Calu3 (cell line): ENCODE measurements around the gene PPP1R27. TPM values are rescaled to one million over a fixed set of nuclear protein-coding genes. Genes with fewer than 3 reads are reported as not detected.

Source experiments
- BruUV-seq: library from RNA; stranded (reverse); fragments of 400-500 nt; replicated peaks from 2 replicates; lab custom pipeline; 2021; lab: Mats Ljungman, UMichigan
- CTCF ChIA-PET: fragments of 300-600 bp; sonication (Branson Sonifier 250); formaldehyde crosslinking; loops from one replicate; lab custom pipeline; 2022; ENCODE audit warnings: antibody characterized with exemption; lab: Charles Lee
- DNase-seq: peaks from one replicate; pipeline ENCODE4 v3.0.0; 2022
- H3K27ac Mint-ChIP-seq: one replicate; pipeline ENCODE4 v1.8.0; 2022; ENCODE audit warnings: mixed read lengths; ENCODE audit not compliant: unreplicated experiment
- H3K27me3 Mint-ChIP-seq: one replicate; pipeline ENCODE4 v1.8.0; 2022; ENCODE audit warnings: mixed read lengths; ENCODE audit not compliant: unreplicated experiment
- H3K36me3 Mint-ChIP-seq: one replicate; pipeline ENCODE4 v1.8.0; 2022; ENCODE audit warnings: mild to moderate bottlenecking, moderate library complexity, mixed read lengths; ENCODE audit not compliant: insufficient read depth, unreplicated experiment
- H3K4me1 Mint-ChIP-seq: one replicate; pipeline ENCODE4 v1.8.0; 2022; ENCODE audit warnings: mild to moderate bottlenecking, low read depth, mixed read lengths; ENCODE audit not compliant: unreplicated experiment
- H3K4me3 Mint-ChIP-seq: one replicate; pipeline ENCODE4 v1.8.0; 2022; ENCODE audit warnings: mild to moderate bottlenecking, low read depth, moderate library complexity, mixed read lengths; ENCODE audit not compliant: unreplicated experiment
- H3K9me3 Mint-ChIP-seq: one replicate; pipeline ENCODE4 v1.8.0; 2022; ENCODE audit warnings: low read depth, mixed read lengths; ENCODE audit not compliant: unreplicated experiment
- intact Hi-C: fragments of 100-400 bp; cut with micrococcal nuclease; formaldehyde crosslinking; loops from one replicate; pipeline ENCODE4 v1.10.0; 2022; ENCODE audit not compliant: unreplicated experiment
- total RNA-seq: library from RNA; stranded (reverse); gene quantifications from 2 replicates; pipeline ENCODE4 v1.2.3, GENCODE V29; 2022
- TF ChIP-seq, protein P1 (sequence below): fragments of 200-600 bp; IDR thresholded peaks from one replicate; pipeline ENCODE4 v1.8.0; 2022; ENCODE audit warnings: antibody characterized with exemption; ENCODE audit not compliant: unreplicated experiment

Gene PPP1R27
- total RNA-seq, 1 experiment from 2014 or later: not detected

- CTCF ChIA-PET: no interaction called here
- Mint-ChIP-seq H3K4me3 (no peak overlapping the region), H3K4me1 (peaks cover 11% of the 10 kb centered on the region), H3K36me3 (no peaks in the 10 kb centered on the region), H3K27ac (no peak overlapping the region), H3K27me3 (peaks cover under 1% of the 10 kb centered on the region), H3K9me3 (no peaks in the 10 kb centered on the region)
- intact Hi-C loops: no loop called here
- TF ChIP-seq, protein P1, sequence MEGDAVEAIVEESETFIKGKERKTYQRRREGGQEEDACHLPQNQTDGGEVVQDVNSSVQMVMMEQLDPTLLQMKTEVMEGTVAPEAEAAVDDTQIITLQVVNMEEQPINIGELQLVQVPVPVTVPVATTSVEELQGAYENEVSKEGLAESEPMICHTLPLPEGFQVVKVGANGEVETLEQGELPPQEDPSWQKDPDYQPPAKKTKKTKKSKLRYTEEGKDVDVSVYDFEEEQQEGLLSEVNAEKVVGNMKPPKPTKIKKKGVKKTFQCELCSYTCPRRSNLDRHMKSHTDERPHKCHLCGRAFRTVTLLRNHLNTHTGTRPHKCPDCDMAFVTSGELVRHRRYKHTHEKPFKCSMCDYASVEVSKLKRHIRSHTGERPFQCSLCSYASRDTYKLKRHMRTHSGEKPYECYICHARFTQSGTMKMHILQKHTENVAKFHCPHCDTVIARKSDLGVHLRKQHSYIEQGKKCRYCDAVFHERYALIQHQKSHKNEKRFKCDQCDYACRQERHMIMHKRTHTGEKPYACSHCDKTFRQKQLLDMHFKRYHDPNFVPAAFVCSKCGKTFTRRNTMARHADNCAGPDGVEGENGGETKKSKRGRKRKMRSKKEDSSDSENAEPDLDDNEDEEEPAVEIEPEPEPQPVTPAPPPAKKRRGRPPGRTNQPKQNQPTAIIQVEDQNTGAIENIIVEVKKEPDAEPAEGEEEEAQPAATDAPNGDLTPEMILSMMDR: no peak
- BruUV-seq: no TSS peak
- DNase-seq: no peak
Observed at GRCh38 chr17:81822996-81823819, 11.6 kb downstream of the PPP1R27 start.

GRCh38 chr17:81822312-81822637 is 12.6 kb downstream of the PPP1R27 start:
- Mint-ChIP-seq H3K27me3 (peaks cover 10% of the 10 kb centered on the region), H3K36me3 (no peaks in the 10 kb centered on the region), H3K4me3 (no peak overlapping the region), H3K4me1 (peaks cover 9% of the 10 kb centered on the region), H3K27ac (no peak overlapping the region), H3K9me3 (no peaks in the 10 kb centered on the region)
- no TSS peak for BruUV-seq
- CTCF ChIA-PET: interaction anchor here (0.7 to 1.3 kb wide), 5 partner anchors 15 to 108 kb away, joined by 3 to 7 read pairs (median 5); partner anchors contain the start of gene PCYT2
- intact Hi-C loops: no loop called here
- no peak for DNase-seq
- TF ChIP-seq, protein P1: no peak

DNA sequence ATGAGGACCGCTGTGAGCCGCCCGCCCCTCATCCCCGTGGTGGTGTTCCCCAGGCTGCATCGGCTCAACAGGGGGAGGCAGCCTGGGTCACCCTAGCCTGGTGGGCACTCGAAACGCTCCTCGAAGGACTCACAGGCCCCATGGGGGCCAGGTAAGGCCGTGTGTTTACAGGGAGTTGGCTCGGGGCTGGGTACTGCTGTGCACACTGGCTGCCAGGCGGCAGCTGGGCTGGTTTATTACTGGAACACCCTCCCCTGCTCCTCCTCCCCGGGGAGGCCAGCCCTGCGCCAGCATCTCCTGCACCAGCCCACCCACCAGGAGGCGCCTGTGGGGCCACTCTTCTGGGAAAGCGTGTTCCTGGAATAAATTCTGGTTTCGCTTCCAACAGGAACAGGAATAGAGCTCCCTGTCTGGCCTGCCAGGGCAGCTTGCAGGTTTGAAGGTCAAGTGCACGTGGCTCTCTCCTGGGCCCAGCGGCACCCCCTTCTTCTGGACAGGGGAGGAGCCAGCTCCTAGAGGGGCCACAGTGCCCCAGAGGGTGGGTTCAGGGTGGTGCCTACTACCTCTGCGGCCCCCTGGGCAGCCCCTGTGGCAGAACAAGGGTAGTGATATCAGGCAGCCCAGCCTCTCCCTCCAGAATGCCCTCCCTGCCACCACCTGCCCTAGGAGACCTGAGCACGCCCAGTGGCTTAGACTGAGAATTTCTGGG is 13.1 kb downstream of the PPP1R27 start:
- no TSS peak for BruUV-seq
- Mint-ChIP-seq H3K27ac (no peak overlapping the region), H3K36me3 (no peaks in the 10 kb centered on the region), H3K4me3 (no peak overlapping the region), H3K9me3 (no peaks in the 10 kb centered on the region), H3K4me1 (peaks cover 11% of the 10 kb centered on the region), H3K27me3 (peaks cover 15% of the 10 kb centered on the region)
- CTCF ChIA-PET: interaction anchor here (0.7 to 1.3 kb wide), 5 partner anchors 14 to 108 kb away, joined by 3 to 7 read pairs (median 5); partner anchors contain the start of gene PCYT2
- TF ChIP-seq, protein P1: peak; percentile 60
- peak; percentile 88 for DNase-seq
- intact Hi-C loops: no loop called here

DNA sequence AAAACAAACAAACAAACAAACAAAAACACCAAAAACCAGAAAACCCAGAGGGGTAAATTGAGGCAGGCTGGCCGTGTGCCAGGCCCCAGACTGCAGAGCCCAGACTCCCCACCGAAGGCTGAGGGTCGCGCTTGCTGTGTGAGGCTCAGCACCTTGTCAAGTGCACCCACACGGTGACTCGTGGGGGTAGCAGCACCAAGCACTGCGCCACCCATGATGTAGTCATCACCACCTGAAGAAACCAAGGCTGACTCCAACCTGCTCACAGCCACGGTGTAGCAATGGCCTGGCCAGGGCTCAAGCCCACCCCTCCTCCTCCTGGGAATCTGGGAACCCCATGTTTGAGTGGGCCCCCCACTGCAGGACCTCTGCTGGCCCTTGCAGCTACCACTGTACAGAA is 13.7 kb downstream of the PPP1R27 start:
- intact Hi-C loops: no loop called here
- H3K27ac Mint-ChIP-seq: no peak overlapping the region
- CTCF ChIA-PET: interaction anchor here (1.0 to 1.3 kb wide), 3 partner anchors 16 to 107 kb away, joined by 3 to 7 read pairs (median 5); no protein-coding TSS in a partner anchor

More for the DNA sequence above, 13.7 kb downstream of the PPP1R27 start:
- Mint-ChIP-seq H3K4me3 (no peak overlapping the region), H3K36me3 (no peaks in the 10 kb centered on the region), H3K27me3 (peaks cover 16% of the 10 kb centered on the region), H3K9me3 (no peaks in the 10 kb centered on the region), H3K4me1 (peaks cover 14% of the 10 kb centered on the region)
- no peak for DNase-seq
- no TSS peak for BruUV-seq
- TF ChIP-seq, protein P1: no peak
